ENCODE measurements around the gene RARA.
"Not testable (repeated sequence)": the region's sequence is repeated elsewhere in the genome, so short reads cannot be mapped to it uniquely, and the experiment has no call there.

Gene RARA

DNA sequence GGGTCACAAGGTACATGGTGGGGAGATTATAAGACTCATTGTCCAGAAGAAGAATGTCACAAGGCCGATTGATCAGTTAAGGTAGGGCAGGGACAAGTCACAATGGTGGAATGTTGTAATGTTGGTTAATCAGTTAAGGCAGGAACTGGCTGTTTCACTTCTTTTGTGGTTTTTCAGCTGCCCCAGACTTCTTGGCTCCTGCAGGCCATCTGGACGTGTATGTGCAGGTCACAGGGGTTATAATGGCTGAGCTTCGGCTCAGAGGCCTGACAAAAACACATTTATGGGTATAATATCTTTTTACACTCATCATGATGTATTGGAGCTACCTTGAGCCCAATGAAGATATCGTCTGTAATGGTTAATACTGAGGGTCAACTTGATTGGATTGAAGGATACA is 63.7 kb downstream of the RARA start:
- not testable (repeated sequence) for DNase-seq

GRCh38 chr17:40373324-40373723 is 64.3 kb downstream of the RARA start:
- DNase-seq, result no peak

DNA sequence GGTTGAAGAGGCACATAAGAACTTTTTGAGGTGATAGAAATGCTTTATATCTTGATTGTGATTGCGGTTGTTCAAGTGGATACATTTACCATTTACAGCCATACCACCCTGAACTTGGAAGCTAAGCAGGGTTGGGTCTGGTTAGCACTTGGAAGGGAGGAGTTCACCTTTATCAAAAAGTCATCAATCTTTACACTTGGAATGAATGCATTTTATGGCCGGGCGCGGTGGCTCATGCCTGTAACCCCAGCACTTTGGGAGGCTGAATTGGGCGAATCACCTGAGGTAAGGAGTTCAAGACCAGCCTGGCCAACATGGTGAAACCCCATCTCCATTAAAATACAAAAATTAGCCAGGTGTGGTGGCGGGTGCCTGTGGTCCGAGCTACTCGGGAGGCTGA is 65.0 kb downstream of the RARA start:
- DNase-seq, result no peak

GRCh38 chr17:40374821-40375498 is 66.0 kb downstream of the RARA start:
- no peak for DNase-seq

DNA sequence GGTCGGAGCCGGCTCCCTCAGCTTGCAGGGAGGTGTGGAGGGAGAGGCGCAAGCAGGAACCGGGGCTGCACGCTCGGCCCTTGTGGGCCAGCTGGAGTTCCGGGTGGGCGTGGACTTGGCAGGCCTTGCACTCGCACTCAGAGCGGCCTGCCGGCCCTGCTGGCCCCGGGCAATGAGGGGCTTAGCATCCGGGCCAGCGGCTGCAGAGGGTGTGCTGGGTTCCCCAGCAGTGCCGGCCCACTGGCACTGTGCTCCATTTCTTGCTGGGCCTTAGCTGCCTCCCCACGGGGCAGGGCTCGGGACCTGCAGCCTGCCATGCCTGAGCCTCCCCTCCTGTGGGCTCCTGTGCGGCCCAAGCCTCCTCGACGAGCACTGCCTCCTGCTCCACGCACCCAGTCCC is 66.8 kb downstream of the RARA start:
- DNase-seq, result not testable (repeated sequence)

GRCh38 chr17:40376541-40376940 is 67.6 kb downstream of the RARA start:
- DNase-seq, result not testable (repeated sequence)

- no peak for DNase-seq
These were observed 68.9 kb downstream of the RARA start for GRCh38 chr17:40377832-40378231.

DNA sequence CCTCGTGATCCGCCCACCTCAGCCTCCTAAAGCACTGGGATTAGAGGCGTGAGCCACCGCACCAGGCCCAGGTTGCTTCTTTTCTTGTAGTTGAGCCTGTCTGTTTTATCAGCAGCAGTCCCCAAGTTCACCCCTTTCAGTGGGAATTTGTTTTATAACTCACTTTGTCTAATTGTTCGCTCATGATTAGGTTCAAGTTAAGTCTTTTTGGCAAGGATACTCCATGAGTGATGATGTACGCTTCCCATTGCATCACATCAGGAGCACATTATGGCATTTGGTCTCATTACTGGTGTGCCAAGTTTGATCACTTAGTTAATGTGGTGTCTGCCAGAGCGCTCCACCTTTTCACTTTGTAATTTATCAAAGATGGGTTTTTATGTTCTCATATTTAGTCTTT is 70.0 kb downstream of the RARA start:
- no peak for DNase-seq

DNA sequence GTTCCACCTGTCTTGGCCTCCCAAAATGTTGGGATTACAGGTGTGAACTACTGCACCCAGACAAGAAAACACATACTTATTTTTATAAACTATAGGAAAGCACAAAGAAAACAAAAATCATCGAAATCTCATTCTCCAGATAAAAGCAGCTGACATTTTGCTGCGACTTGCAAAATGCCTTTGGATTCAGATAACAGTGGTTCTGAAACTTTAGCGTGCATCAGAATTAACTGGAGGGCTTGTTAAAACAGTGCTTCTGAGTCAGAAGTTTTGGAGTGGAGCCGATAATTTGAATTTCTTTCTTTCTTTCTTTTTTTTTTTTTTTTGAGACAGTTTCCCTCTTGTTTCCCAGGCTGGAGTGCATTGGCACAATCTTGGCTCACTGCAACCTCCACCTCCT is 73.3 kb downstream of the RARA start:
- no peak for DNase-seq

- DNase-seq, result not testable (repeated sequence)
These were observed 77.6 kb downstream of the RARA start for GRCh38 chr17:40386555-40386954.

GRCh38 chr17:40399185-40399584 is 90.2 kb downstream of the RARA start:
- no peak for DNase-seq

DNA sequence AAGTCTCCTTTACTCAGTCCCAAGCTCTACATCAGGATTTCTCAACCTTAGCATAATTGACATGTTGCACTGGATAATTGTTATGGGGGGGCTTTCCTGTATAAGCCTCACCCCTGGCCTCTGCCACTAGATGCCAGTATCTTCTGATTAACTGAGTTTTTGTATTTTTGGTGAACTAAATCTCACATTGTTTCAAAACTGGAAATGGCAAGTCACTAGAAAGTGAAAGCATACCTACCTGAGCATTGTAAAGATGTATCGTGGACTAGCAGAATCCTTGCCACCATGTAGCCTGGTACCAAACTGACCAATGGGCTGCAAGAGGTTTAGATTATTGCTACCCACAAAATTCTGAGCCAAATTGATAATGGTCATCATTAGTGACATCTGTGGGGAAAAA is 93.7 kb downstream of the RARA start:
- no peak for DNase-seq

- no peak for DNase-seq
These were observed 95.0 kb downstream of the RARA start for GRCh38 chr17:40404003-40404402.
